Aorta (tissue), 5 donors: ENCODE results near the gene ARPP21. TPM values are rescaled to one million over a fixed set of nuclear protein-coding genes. Genes with fewer than 3 reads are reported as not detected.

Experiments
- ATAC-seq: fragments of 200-7000 bp; cut with Tn5 transposase; one replicate; pipeline ENCODE4 v1.9.1; 2022; ENCODE audit warnings: moderate library complexity; ENCODE audit not compliant: low FRiP score
- DNase-seq, 2 donors: peaks; one replicate each; pipeline ENCODE4 v3.0.0-alpha.2; 2020
- H3K27ac ChIP-seq, 2 donors: one replicate each; pipeline ENCODE4 v1.5.1; 2013; ENCODE audit warnings: low read length in 2 of 2, mild to moderate bottlenecking in 2 of 2, moderate library complexity in 2 of 2, control low read depth in 1 of 2, inconsistent platforms in 1 of 2, low read depth in 1 of 2
- H3K27me3 ChIP-seq, 2 donors: one replicate each; pipeline ENCODE4 v1.6.1; 2013; ENCODE audit warnings: control low read depth in 1 of 2, low read length in 1 of 2, mild to moderate bottlenecking in 1 of 2, moderate library complexity in 1 of 2; ENCODE audit not compliant: insufficient read depth in 2 of 2, control insufficient read depth in 1 of 2
- H3K36me3 ChIP-seq, 2 donors: one replicate each; pipeline ENCODE4 v1.6.1; 2013; ENCODE audit warnings: control low read depth in 1 of 2, low read length in 1 of 2, mild to moderate bottlenecking in 1 of 2; ENCODE audit not compliant: insufficient read depth in 2 of 2, control insufficient read depth in 1 of 2
- H3K4me1 ChIP-seq, 2 donors: one replicate each; pipeline ENCODE4 v1.6.1; 2013; ENCODE audit warnings: low read length in 2 of 2, control low read depth in 1 of 2, mild to moderate bottlenecking in 1 of 2, moderate library complexity in 1 of 2; ENCODE audit not compliant: insufficient read depth in 2 of 2, control insufficient read depth in 1 of 2
- H3K4me3 ChIP-seq, 2 donors: one replicate each; pipeline ENCODE4 v1.5.1; 2013; ENCODE audit warnings: low read length in 2 of 2, control low read depth in 1 of 2, mild to moderate bottlenecking in 1 of 2
- H3K9me3 ChIP-seq: one replicate; pipeline ENCODE4 v1.6.1; 2013; ENCODE audit warnings: mild to moderate bottlenecking, low read length; ENCODE audit not compliant: control insufficient read depth
- WGBS, 2 donors: extraction: QIAGEN DNeasy Blood & Tissue Kit; methylation state at CpG; one replicate each; pipeline ENCODE4 v1.1.7; 2013; 5-methylcytosine and 5-hydroxymethylcytosine counted together
- intact Hi-C, 2 donors: fragments of 100-400 bp; cut with DNase I; formaldehyde crosslinking; loops; one replicate each; pipeline versions ENCODE4 v1.14.2 to v1.15.0; 2022
- polyA plus RNA-seq, 2 donors: library from polyadenylated mRNA; stranded (reverse); fragments of 200-250 nt; gene quantifications; one replicate each; pipeline ENCODE4 v1.2.3, GENCODE V29; 2013
- total RNA-seq, 2 donors: library from RNA; stranded (reverse); fragmentation: NEBNext Ultra II Directional; extraction: Animal tissue kit (Norgen Biotek cat#: 25700); gene quantifications; one replicate each; pipeline ENCODE4 v1.2.1, GENCODE V29; 2021
- donor health status: healthy with polysubstance abuse.
- donor health status: Bipolar disorder and iron deficiency.
- donor health status: DM: no; HTN: no; CAD: no.
- donor health status: DM: no; HTN: no; CAD: no.
- donor health status: DM: yes; HTN: yes; CAD: no.

ARPP21 gene
- total and polyA plus RNA-seq, 4 donors = 1.8 to 9.5 (median 4.9) TPM

DNA sequence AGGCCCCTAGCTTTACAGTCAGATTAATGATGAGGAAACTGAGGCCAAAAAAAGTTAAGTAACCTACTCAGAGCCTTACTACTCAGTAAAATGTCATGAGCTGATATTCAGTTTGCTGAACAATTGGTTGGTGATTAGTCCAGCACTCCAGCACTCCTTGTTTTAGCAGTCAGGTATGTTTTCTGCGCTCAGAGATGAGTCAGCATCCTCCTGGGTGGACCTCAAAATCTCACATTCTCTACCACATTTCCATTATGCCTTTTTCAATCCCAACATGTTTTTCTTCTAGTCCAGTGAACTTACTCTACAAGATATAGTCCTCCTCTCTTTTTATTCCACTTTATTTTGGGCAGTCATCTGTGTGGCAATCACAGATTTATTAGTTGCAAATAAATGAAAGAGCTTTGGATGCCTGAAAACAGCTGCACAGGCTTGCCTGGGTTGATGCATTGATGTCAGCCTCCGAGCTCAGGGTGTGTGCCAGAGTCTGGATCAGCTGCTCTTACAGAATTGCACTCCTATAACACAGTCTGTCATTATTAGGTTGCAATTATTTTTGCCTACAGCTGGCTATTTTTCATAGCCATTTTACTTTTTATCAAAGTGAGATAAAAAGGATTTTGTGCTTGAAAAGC, 133.2 kb downstream of the ARPP21 start:
- Histone ChIP-seq H3K27ac (no peak overlapping the region), H3K9me3 (no peaks in the 10 kb centered on the region), H3K4me1 (no peaks in the 10 kb centered on the region), H3K36me3 (no peaks in the 10 kb centered on the region), H3K4me3 (no peak overlapping the region), H3K27me3 (no peaks in the 10 kb centered on the region)
- intact Hi-C loops = no loop called here
- no peak for DNase-seq
- WGBS, 2 donors = 87 to 95% methylated on average over 2 of the region's 2 CpGs
- no peak for ATAC-seq

DNA sequence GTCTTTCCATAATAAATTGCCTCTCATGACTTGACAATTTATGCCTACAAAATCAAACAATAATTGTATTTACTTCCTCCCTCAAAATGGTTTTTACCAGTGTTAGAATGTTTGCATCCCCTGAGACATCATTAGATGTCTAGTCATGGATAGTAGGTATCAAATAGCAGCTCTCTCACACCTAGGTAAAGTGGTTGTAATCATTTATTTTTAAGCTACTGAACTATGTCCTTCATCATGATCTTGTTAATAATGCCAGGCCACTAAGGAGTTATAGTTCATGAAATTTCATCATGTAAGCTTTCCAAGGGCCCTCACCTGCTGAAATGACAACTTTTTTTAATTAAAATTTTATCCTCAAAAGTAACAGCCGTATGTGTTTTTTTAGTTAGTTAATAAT, 134.1 kb downstream of the ARPP21 start:
- H3K36me3 ChIP-seq = no peaks in the 10 kb centered on the region
- no peaks in the 10 kb centered on the region for H3K9me3 ChIP-seq
- H3K27me3 ChIP-seq = no peaks in the 10 kb centered on the region
- ATAC-seq = no peak
- WGBS, 2 donors = 90 to 98% methylated on average over 1 of the region's 1 CpG
- H3K4me3 ChIP-seq = no peak overlapping the region
- no peak overlapping the region for H3K27ac ChIP-seq
- no peak for DNase-seq
- H3K4me1 ChIP-seq = no peaks in the 10 kb centered on the region
- intact Hi-C loops = no loop called here

DNA sequence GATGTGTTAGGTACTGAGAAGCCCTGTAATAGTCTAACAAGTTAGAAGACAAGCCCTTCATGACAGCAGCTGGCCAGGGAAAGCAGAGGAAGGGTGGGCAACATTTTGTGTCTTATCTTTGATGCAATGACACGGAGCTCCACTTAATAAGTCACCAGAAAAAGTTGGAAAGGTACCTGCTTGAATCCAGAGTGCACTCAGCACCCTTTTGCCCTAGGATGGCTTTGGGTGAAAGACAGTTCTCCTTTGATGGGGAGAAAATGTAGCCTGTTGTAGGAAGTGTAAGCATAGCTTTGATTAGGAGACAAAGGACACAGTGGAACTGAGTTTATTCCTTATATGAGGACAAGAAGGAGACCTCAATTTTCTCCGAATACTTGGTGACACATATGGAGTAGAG, 137.0 kb downstream of the ARPP21 start:
- ATAC-seq (no peak), DNase-seq (no peak)
- no peaks in the 10 kb centered on the region for H3K27me3 ChIP-seq
- H3K4me3 ChIP-seq = no peak overlapping the region
- no peaks in the 10 kb centered on the region for H3K4me1 ChIP-seq
- intact Hi-C loops = no loop called here
- H3K9me3 ChIP-seq = no peaks in the 10 kb centered on the region
- no peaks in the 10 kb centered on the region for H3K36me3 ChIP-seq
- WGBS, 2 donors = 91 to 92% methylated on average over 2 of the region's 2 CpGs
- H3K27ac ChIP-seq = no peak overlapping the region

DNA sequence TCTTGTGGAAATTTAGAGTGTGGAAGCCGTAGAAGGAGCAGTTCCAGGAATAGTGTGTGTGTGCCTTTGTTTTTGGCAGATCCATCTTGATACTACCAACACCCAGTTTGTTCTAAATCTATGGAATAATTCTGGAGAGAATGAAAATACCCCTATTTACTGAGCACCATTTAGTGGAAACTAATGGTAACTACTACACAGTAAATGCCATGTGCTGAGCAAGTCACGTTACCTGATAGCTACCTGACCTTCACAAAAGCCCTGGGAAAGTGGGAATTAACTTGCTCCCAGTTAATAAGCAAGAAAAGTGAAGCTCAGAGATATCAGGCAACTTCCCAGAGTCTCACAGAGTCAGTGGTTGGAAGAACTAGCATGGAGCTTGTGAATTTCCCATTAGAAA, 137.7 kb downstream of the ARPP21 start:
- no peak overlapping the region for H3K4me3 ChIP-seq
- H3K27ac ChIP-seq = no peak overlapping the region
- no peak for ATAC-seq
- WGBS, 2 donors = 95 to 98% methylated on average over 2 of the region's 2 CpGs
- H3K4me1 ChIP-seq = no peaks in the 10 kb centered on the region
- no peaks in the 10 kb centered on the region for H3K9me3 ChIP-seq
- intact Hi-C loops = no loop called here
- no peaks in the 10 kb centered on the region for H3K36me3 ChIP-seq
- no peaks in the 10 kb centered on the region for H3K27me3 ChIP-seq
- DNase-seq = no peak

DNA sequence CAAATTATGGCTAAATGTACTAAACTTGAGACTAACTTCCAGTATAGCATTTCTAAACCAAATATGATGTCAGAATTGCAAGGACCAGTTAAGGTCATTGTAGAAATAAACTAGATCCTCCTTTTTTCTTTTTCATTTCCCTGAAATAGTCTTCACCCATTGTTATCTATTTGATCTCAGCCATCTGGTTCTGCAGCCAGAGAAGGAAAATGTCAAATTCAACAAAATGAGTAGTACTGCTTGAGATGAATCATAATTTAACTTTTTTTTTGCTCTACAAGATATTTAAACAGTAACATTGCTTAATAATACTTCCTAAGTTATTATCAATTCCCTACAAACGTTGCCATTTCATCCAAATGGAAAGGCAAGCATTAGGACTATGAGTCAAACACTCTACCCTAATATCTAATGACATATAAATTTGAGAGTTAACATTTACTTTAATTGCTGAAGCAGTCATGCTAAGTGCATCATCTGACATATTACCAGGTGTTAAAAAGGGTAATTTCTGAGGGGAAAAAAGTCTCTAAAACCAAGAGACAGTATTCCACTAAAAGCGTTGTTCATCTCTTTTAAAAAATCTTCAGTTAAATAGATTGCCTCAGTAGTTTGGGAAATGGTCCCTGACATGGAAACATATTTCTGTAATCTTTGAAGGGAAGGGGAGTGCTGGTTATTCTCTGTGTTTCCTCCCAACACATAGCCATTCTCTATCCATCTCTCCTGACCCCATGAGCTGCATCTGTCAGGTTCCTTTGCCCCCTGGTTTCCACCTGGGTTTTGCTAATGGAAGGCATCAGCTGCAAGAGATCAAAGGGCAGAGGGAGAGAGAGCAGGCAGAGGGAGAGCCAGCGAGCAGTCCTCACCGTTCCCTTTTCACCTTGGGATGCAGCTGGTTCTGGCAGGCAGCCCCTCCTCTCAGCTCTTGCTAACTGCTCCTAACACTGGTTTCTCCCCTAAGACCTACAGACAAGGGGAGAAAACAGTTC, 138.5 kb downstream of the ARPP21 start:
- ATAC-seq (no peak), DNase-seq (no peak)
- intact Hi-C loops = no loop called here
- H3K4me1 ChIP-seq = no peaks in the 10 kb centered on the region
- H3K9me3 ChIP-seq = no peaks in the 10 kb centered on the region
- no peak overlapping the region for H3K4me3 ChIP-seq
- no peak overlapping the region for H3K27ac ChIP-seq
- WGBS, 2 donors = 71 to 75% methylated on average over 4 of the region's 4 CpGs
- no peaks in the 10 kb centered on the region for H3K36me3 ChIP-seq
- no peaks in the 10 kb centered on the region for H3K27me3 ChIP-seq

DNA sequence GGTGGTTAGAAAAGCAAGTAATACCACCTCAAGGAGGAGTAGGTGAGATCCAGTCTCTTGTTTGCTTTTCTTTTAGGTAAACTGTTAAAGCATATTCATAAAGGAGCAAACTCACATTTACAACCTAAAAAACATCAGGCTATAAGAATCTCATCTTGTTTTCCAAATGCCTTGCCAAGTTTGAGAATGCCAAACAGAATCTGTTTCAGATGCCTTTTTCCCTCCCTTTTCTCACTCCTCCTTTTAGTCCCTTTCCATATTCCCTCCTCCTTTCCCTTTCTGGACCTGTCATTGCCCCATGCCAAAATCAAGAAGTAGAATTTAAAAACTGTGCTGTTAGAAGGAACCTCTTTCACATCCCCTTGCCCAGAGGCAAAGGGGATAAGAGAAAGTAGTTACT, 140.3 kb downstream of the ARPP21 start:
- Histone ChIP-seq H3K4me1 (no peaks in the 10 kb centered on the region), H3K27me3 (no peaks in the 10 kb centered on the region), H3K27ac (no peak overlapping the region), H3K4me3 (no peak overlapping the region), H3K36me3 (no peaks in the 10 kb centered on the region), H3K9me3 (no peaks in the 10 kb centered on the region)
- DNase-seq (no peak), ATAC-seq (no peak)
- intact Hi-C loops = no loop called here

DNA sequence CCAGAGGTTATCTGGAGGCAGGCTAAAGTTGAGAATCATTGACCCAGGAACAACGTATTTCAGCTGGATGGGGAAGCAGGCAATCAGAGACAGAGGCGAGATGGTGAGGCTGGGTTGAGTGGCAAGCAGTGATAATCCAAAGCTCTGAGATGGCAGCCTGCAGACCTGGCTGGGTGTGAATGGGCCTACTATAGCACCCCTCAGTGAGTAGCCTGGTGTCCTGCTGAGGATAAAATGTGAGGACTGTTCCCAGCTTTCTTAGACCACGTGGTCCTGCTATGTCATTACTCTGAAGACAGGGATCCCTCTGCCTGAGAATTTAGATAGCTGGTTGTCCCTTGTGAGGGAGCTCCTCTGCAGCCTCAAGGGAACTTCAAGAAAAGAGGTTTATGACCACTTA, 141.5 kb downstream of the ARPP21 start:
- no peaks in the 10 kb centered on the region for H3K36me3 ChIP-seq
- H3K4me1 ChIP-seq = no peaks in the 10 kb centered on the region
- no peak overlapping the region for H3K27ac ChIP-seq
- ATAC-seq (no peak), DNase-seq (no peak)
- intact Hi-C loops = no loop called here
- 62 to 64% methylated on average over 3 of the region's 3 CpGs for whole genome bisulfite sequencing, 2 donors
- H3K9me3 ChIP-seq = no peaks in the 10 kb centered on the region
- no peaks in the 10 kb centered on the region for H3K27me3 ChIP-seq
- no peak overlapping the region for H3K4me3 ChIP-seq

DNA sequence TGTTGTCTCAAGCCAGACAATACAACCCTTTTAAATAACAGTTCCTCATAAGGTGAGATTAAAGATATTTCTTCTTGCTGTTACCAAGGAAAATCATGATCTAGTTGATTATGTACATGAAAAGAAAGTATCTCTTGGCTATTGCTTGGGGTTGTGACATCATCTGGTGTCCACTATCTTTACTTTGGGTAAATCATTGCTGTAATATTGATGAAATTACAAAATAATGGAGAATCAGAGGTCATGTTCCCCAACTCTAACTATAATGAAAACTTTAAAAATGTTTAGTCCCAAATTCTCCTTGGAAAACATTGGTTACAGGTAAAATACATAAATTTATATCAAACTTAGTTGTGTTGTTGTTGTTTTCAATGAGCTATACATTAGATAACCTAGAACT, 142.2 kb downstream of the ARPP21 start:
- Histone ChIP-seq H3K4me3 (no peak overlapping the region), H3K27ac (no peak overlapping the region), H3K4me1 (no peaks in the 10 kb centered on the region), H3K9me3 (no peaks in the 10 kb centered on the region), H3K36me3 (no peaks in the 10 kb centered on the region), H3K27me3 (no peaks in the 10 kb centered on the region)
- intact Hi-C loops = no loop called here
- DNase-seq = no peak
- no peak for ATAC-seq

DNA sequence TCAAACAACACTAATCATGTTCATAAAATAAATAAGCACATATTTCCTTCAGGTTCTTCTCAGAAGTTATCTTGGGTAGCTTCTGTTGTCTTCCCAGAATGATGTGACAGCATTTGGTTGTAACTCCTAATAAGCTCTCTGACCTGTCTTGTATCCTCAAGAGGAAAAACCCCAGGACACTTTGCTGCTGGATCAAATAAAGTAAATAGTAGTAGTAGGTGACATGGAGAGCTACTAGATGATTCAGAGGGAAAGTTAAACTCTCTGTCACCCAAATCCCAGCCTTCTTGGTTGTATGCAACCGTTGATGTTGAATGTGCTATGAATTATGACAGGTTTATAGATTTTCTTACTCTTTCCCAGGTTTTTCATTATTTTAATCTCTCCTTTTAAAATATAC, 143.0 kb downstream of the ARPP21 start:
- no peak for ATAC-seq
- Histone ChIP-seq H3K4me3 (no peak overlapping the region), H3K9me3 (no peaks in the 10 kb centered on the region), H3K36me3 (no peaks in the 10 kb centered on the region), H3K27me3 (no peaks in the 10 kb centered on the region), H3K27ac (no peak overlapping the region), H3K4me1 (no peaks in the 10 kb centered on the region)
- no peak for DNase-seq
- 79 to 85% methylated on average over 1 of the region's 1 CpG for WGBS, 2 donors
- intact Hi-C loops = no loop called here
